GM12878 (cell line): ENCODE measurements around the gene CLRN3. TPM values are rescaled to one million over a fixed set of nuclear protein-coding genes. Genes with fewer than 3 reads are reported as not detected.

Experiments
- ATAC-seq: fragments of 200-7000 bp; cut with Tn5 transposase; 3 replicates; pipeline ENCODE4 v1.9.1; 2020; ENCODE audit warnings: mild to moderate bottlenecking, moderate library complexity
- BruUV-seq: library from RNA; stranded (reverse); fragments of 400-500 nt; replicated peaks from 2 replicates; lab custom pipeline; 2021; lab: Mats Ljungman, UMichigan
- CTCF ChIA-PET: fragments of 300-600 bp; sonication (Branson Sonifier 250); formaldehyde crosslinking; extraction: SDS; loops from one replicate; lab custom pipeline; 2021; ENCODE audit warnings: inconsistent platforms; lab: Yijun Ruan, JAX
- POLR2A ChIA-PET: fragments of 350-600 bp; formaldehyde crosslinking; extraction: SDS; loops from one replicate; lab custom pipeline; 2021; ENCODE audit warnings: inconsistent platforms; lab: Charles Lee
- RAD21 ChIA-PET: fragments of 300-600 bp; sonication (Branson Sonifier 250); formaldehyde crosslinking; loops from one replicate; lab custom pipeline; 2023; ENCODE audit warnings: antibody characterized with exemption; ENCODE audit not compliant: unreplicated experiment; lab: Charles Lee
- SMC1A ChIA-PET: fragments of 300-600 bp; sonication (Branson Sonifier 250); formaldehyde crosslinking; loops from one replicate; lab custom pipeline; 2023; ENCODE audit not compliant: unreplicated experiment, uncharacterized antibody; lab: Charles Lee
- DNase-seq: peaks from one replicate; pipeline ENCODE4 v3.0.0-alpha.2; 2011; ENCODE audit warnings: low read depth, low spot score
- FAIRE-seq: peaks from 3 replicates; lab custom pipeline; 2011; peaks lifted over from hg19 to GRCh38; lab: Jason Lieb, UNC
- H2AFZ ChIP-seq: 2 replicates; pipeline ENCODE4 v1.6.0; 2011; ENCODE audit warnings: low read depth, low read length, control low read depth; ENCODE audit not compliant: control insufficient read depth
- H3K27ac ChIP-seq: 2 replicates; pipeline ENCODE4 v1.5.1; 2011; ENCODE audit warnings: control low read depth; ENCODE audit not compliant: control insufficient read depth, insufficient read depth
- H3K27me3 ChIP-seq, 2 experiments: replicated peaks in 1 of 2; 2 replicates each; pipeline versions ENCODE4 v1.6.0 to v1.6.1; 2011; ENCODE audit warnings: low read length in 1 of 2; ENCODE audit not compliant: control insufficient read depth in 2 of 2, insufficient read depth in 2 of 2
- H3K36me3 ChIP-seq, 2 experiments: 2 replicates each; pipeline ENCODE4 v1.5.1; 2011; ENCODE audit warnings: low read length in 1 of 2; ENCODE audit not compliant: control insufficient read depth in 2 of 2, insufficient read depth in 2 of 2
- H3K4me1 ChIP-seq: 2 replicates; pipeline ENCODE4 v1.6.1; 2011; ENCODE audit warnings: mild to moderate bottlenecking, low read length, moderate library complexity, mixed read lengths; ENCODE audit not compliant: control insufficient read depth, insufficient read depth
- H3K4me2 ChIP-seq: 2 replicates; pipeline ENCODE4 v1.6.0; 2011; ENCODE audit warnings: control low read depth; ENCODE audit not compliant: control insufficient read depth, insufficient read depth
- H3K4me3 ChIP-seq: fragments of 200-600 bp; sonication (generic); 2 replicates; pipeline ENCODE4 v1.5.1; 2016
- H3K79me2 ChIP-seq: 2 replicates; pipeline ENCODE4 v1.6.0; 2011; ENCODE audit warnings: low read length; ENCODE audit not compliant: control insufficient read depth, insufficient read depth
- H3K9ac ChIP-seq: 2 replicates; pipeline ENCODE4 v1.8.0; 2011; ENCODE audit warnings: low read length, control low read depth, mixed read lengths; ENCODE audit not compliant: control insufficient read depth, insufficient read depth
- H3K9me3 ChIP-seq: replicated peaks from 3 replicates; pipeline ENCODE4 v1.5.1; 2011; ENCODE audit warnings: mild to moderate bottlenecking, low read length; ENCODE audit not compliant: control insufficient read depth, insufficient read depth
- H4K20me1 ChIP-seq: 2 replicates; pipeline ENCODE4 v1.6.0; 2011; ENCODE audit not compliant: control insufficient read depth, insufficient read depth
- ATF3 ChIP-seq: IDR thresholded peaks from 2 replicates; pipeline ENCODE4 v1.6.1; 2011; ENCODE audit warnings: low read depth, mild to moderate bottlenecking, low read length, moderate library complexity, borderline replicate concordance; ENCODE audit errors: extremely low read depth
- BRCA1 ChIP-seq: IDR thresholded peaks from 2 replicates; pipeline ENCODE4 v1.6.1; 2011; ENCODE audit warnings: low read depth, low read length, improper control_type of control experiment
- CHD1 ChIP-seq: IDR thresholded peaks from 2 replicates; pipeline ENCODE4 v1.6.1; 2012; ENCODE audit warnings: low read depth, low read length, improper control_type of control experiment
- CTCF ChIP-seq, 3 experiments: IDR thresholded peaks in 2 of 3; conservative IDR thresholded peaks in 1 of 3; 2 replicates each; pipeline ENCODE4 v1.5.1; 2011; ENCODE audit warnings: low read depth in 3 of 3, low read length in 3 of 3, mild to moderate bottlenecking in 3 of 3, control low read depth in 2 of 3, moderate library complexity in 2 of 3, inconsistent platforms in 1 of 3, mixed read lengths in 1 of 3; ENCODE audit not compliant: control insufficient read depth in 2 of 3, insufficient read depth in 1 of 3; ENCODE audit errors: extremely low read depth in 1 of 3
- E2F4 ChIP-seq: IDR thresholded peaks from 2 replicates; pipeline ENCODE4 v1.6.1; 2012; ENCODE audit warnings: low read depth, low read length, improper control_type of control experiment
- EGR1 ChIP-seq, 2 experiments: IDR thresholded peaks; 1 replicate in 1 of 2; 2 replicates in 1 of 2; pipeline ENCODE4 v1.6.1; 2011 to 2012; ENCODE audit warnings: low read depth in 2 of 2, low read length in 2 of 2, borderline replicate concordance in 1 of 2, mild to moderate bottlenecking in 1 of 2, moderate library complexity in 1 of 2
- EP300 ChIP-seq, 2 experiments: fragments of 150-350 bp in 1 of 2; IDR thresholded peaks; 2 replicates each; pipeline ENCODE4 v1.6.1; 2011 to 2012; ENCODE audit warnings: low read depth in 2 of 2, low read length in 2 of 2, borderline replicate concordance in 1 of 2, improper control_type of control experiment in 1 of 2, inconsistent platforms in 1 of 2; ENCODE audit not compliant: control insufficient read depth in 1 of 2
- EZH2 ChIP-seq: IDR thresholded peaks from 2 replicates; pipeline ENCODE4 v1.6.1; 2012; ENCODE audit warnings: low read depth, mild to moderate bottlenecking, control low read depth, inconsistent platforms, low read length, borderline replicate concordance; ENCODE audit not compliant: control insufficient read depth
- KAT2A ChIP-seq: conservative IDR thresholded peaks from 2 replicates; pipeline ENCODE4 v1.6.1; 2011; ENCODE audit warnings: low read depth, low read length; ENCODE audit not compliant: control insufficient read depth
- NR2F1 ChIP-seq: fragments of 450-650 bp; conservative IDR thresholded peaks from 2 replicates; pipeline ENCODE4 v1.6.1; 2017; ENCODE audit warnings: mild to moderate bottlenecking
- RB1 ChIP-seq: fragments of 450-650 bp; formaldehyde crosslinking; IDR thresholded peaks from 2 replicates; pipeline ENCODE4 v1.6.1; 2017; ENCODE audit warnings: mild to moderate bottlenecking, borderline replicate concordance
- ZNF24 ChIP-seq: fragments of 450-650 bp; IDR thresholded peaks from 2 replicates; pipeline ENCODE4 v1.6.1; 2017; ENCODE audit warnings: antibody characterized with exemption, mild to moderate bottlenecking
- WGBS: methylation state at CpG from one replicate; pipeline ENCODE4 v1.1.6; 2016; ENCODE audit warnings: low lambda C conversion rate; ENCODE audit not compliant: insufficient replicate concordance, insufficient coverage; ENCODE audit errors: missing lambda C conversion rate; 5-methylcytosine and 5-hydroxymethylcytosine counted together
- in situ Hi-C: fragments of 300-500 bp; cut with MboI; formaldehyde crosslinking; loops from 9 replicates; pipeline ENCODE4 v1.14.3; 2018; ENCODE audit warnings: mixed read lengths
- intact Hi-C: fragments of 100-400 bp; cut with micrococcal nuclease; formaldehyde crosslinking; loops from one replicate; pipeline ENCODE4 v1.14.2; 2022; ENCODE audit not compliant: unreplicated experiment
- polyA plus RNA-seq, 11 experiments: library from polyadenylated mRNA; depleted of rRNA in 4 of 11; unstranded in 6 of 11; stranded (reverse) in 5 of 11; fragments of >200 nt; fragmentation: Nextera tagmentation in 4 of 11; fragmentation: Illumina TruSeq in 1 of 11; extraction: Ambion mirVana in 4 of 11; extraction: Trizol in 1 of 11; gene quantifications; 1 replicate in 1 of 11; 2 replicates in 10 of 11; pipeline versions ENCODE4 v1.2.1 to v1.2.3, GENCODE V29; 2011 to 2016; ENCODE audit warnings: inconsistent platforms in 2 of 11, missing spikeins in 2 of 11, low read depth in 1 of 11
- total RNA-seq, 4 experiments: library from RNA; depleted of rRNA in 3 of 4; stranded (reverse); fragments of >200 nt in 3 of 4; fragmentation: Illumina TruSeq in 1 of 4; extraction: Trizol in 1 of 4; gene quantifications; 2 replicates each; pipeline versions ENCODE4 v1.2.1 to v1.2.3, GENCODE V29; 2013 to 2021

Gene CLRN3
- total and polyA plus RNA-seq, 10 of the 15 experiments (the other 5 are each of a cell fraction or from before 2014, with no cell fraction given): not detected

GRCh38 chr10:127913368-127913759 is 20.6 kb upstream of the CLRN3 start:
- TF ChIP-seq EGR1 (IDR thresholded peaks at IDR 0.05; ENCODE audit: borderline replicate concordance in 1 of 2, low read depth in 2 of 2, low read length in 2 of 2): no peak
- no peak for TF ChIP-seq EZH2
- Histone ChIP-seq H3K27ac (no peak overlapping the region), H4K20me1 (no peaks in the 10 kb centered on the region), H3K9me3 (no peaks in the 10 kb centered on the region; the same call in 2 of the 3 replicates), H3K36me3 (no peaks in the 10 kb centered on the region), H3K4me2 (no peak overlapping the region), H3K4me3 (no peak overlapping the region), H3K4me1 (no peaks in the 10 kb centered on the region), H2AFZ (no peak overlapping the region), H3K27me3 (no peaks in the 10 kb centered on the region), H3K9ac (no peak overlapping the region), H3K79me2 (no peaks in the 10 kb centered on the region)
- ChIA-PET CTCF (interaction anchor here (0.6 kb wide), 1 partner anchor 97 kb away, joined by 3 read pairs; no protein-coding TSS in a partner anchor), SMC1A (no interaction called here), RAD21 (no interaction called here), POLR2A (no interaction called here)
- DNase-seq (no peak), FAIRE-seq (no peak), ATAC-seq (no peak)
- in situ Hi-C loops (no loop called here), intact Hi-C loops (no loop called here)
- BruUV-seq: no TSS peak
- WGBS: 38% methylated on average over 8 of the region's 8 CpGs

- FAIRE-seq: no peak
- WGBS: 37% methylated on average over 12 of the region's 12 CpGs
- Histone ChIP-seq H3K4me3 (no peak overlapping the region), H2AFZ (no peak overlapping the region), H3K4me1 (no peaks in the 10 kb centered on the region), H3K9me3 (no peaks in the 10 kb centered on the region; the same call in 2 of the 3 replicates), H3K4me2 (no peak overlapping the region), H4K20me1 (no peaks in the 10 kb centered on the region), H3K9ac (no peak overlapping the region), H3K27me3 (no peaks in the 10 kb centered on the region), H3K79me2 (no peaks in the 10 kb centered on the region), H3K36me3 (no peaks in the 10 kb centered on the region), H3K27ac (no peak overlapping the region)
- no peak for DNase-seq
- TF ChIP-seq BRCA1 (no peak), ZNF24 (no peak), E2F4 (no peak), EP300 (IDR thresholded peaks at IDR 0.05; ENCODE audit: borderline replicate concordance in 1 of 2, control insufficient read depth in 1 of 2, low read depth in 2 of 2, low read length in 2 of 2) (no peak), CTCF (IDR thresholded peaks at IDR 0.05 in 2 of 3, conservative IDR thresholded peaks at IDR 0.05 in 1 of 3; ENCODE audit: control insufficient read depth in 2 of 3, extremely low read depth in 1 of 3, insufficient read depth in 1 of 3, low read depth in 3 of 3, low read length in 3 of 3) (no peak), CHD1 (no peak), RB1 (no peak), NR2F1 (no peak), KAT2A (no peak), ATF3 (no peak)
- BruUV-seq: no TSS peak
- intact Hi-C loops (no loop called here), in situ Hi-C loops (no loop called here)
- ChIA-PET RAD21 (no interaction called here), CTCF (interaction anchor here (0.6 kb wide), 1 partner anchor 98 kb away, joined by 3 read pairs; no protein-coding TSS in a partner anchor), POLR2A (no interaction called here), SMC1A (no interaction called here)
- no peak for ATAC-seq
Observed at GRCh38 chr10:127912607-127913367, 20.0 kb upstream of the CLRN3 start.
